SK-N-SH treated with all-trans-retinoic acid at 6 μM for 48 hours (cell line): ENCODE measurements around the gene COMMD9.

ENCODE experiments used
- ATAC-seq: fragments of 200-7000 bp; cut with Tn5 transposase; 3 replicates; pipeline ENCODE4 v1.9.1; 2020; ENCODE audit warnings: mild to moderate bottlenecking, moderate library complexity
- ARNTL ChIP-seq: fragments of 450-650 bp; formaldehyde crosslinking; IDR thresholded peaks from 2 replicates; pipeline ENCODE4 v1.5.0; 2020; ENCODE audit warnings: low read depth, mild to moderate bottlenecking, moderate library complexity, borderline replicate concordance
- BACH2 ChIP-seq: fragments of 250-450 bp; sonication (Bioruptor Pico); IDR thresholded peaks from 2 replicates; pipeline ENCODE4 v1.9.0; 2021; ENCODE audit warnings: mild to moderate bottlenecking, borderline replicate concordance
- CSDC2 ChIP-seq: fragments of 250-450 bp; sonication (Bioruptor Pico); IDR thresholded peaks from 2 replicates; pipeline ENCODE4 v1.5.0; 2020; ENCODE audit warnings: mild to moderate bottlenecking, moderate library complexity
- ESRRG ChIP-seq: fragments of 250-450 bp; sonication (Bioruptor Pico); IDR thresholded peaks from 2 replicates; pipeline ENCODE4 v1.6.1; 2021; ENCODE audit warnings: mild to moderate bottlenecking
- GLIS3 ChIP-seq: fragments of 250-450 bp; sonication (Bioruptor Pico); IDR thresholded peaks from 2 replicates; pipeline ENCODE4 v1.5.0; 2020; ENCODE audit warnings: mild to moderate bottlenecking, moderate library complexity
- ISL1 ChIP-seq: fragments of 250-450 bp; sonication (Bioruptor Pico); IDR thresholded peaks from 2 replicates; pipeline ENCODE4 v2.1.2; 2022; ENCODE audit warnings: mild to moderate bottlenecking, moderate library complexity
- OSR1 ChIP-seq: fragments of 250-450 bp; sonication (Bioruptor Pico); IDR thresholded peaks from 2 replicates; pipeline ENCODE4 v1.8.0; 2022; ENCODE audit warnings: moderate library complexity, mild to moderate bottlenecking, inconsistent platforms
- PATZ1 ChIP-seq: fragments of 250-450 bp; sonication (Bioruptor Pico); IDR thresholded peaks from 2 replicates; pipeline ENCODE4 v1.8.0; 2020; ENCODE audit warnings: mild to moderate bottlenecking, moderate library complexity, borderline replicate concordance
- PPARA ChIP-seq: fragments of 250-450 bp; sonication (Bioruptor Pico); IDR thresholded peaks from 2 replicates; pipeline ENCODE4 v1.5.0; 2020; ENCODE audit warnings: mild to moderate bottlenecking, borderline replicate concordance
- RARB ChIP-seq: fragments of 250-450 bp; sonication (Bioruptor Pico); IDR thresholded peaks from 2 replicates; pipeline ENCODE4 v1.8.0; 2021; ENCODE audit warnings: mild to moderate bottlenecking, moderate library complexity
- SNAI2 ChIP-seq: fragments of 250-450 bp; sonication (Bioruptor Pico); IDR thresholded peaks from 2 replicates; pipeline ENCODE4 v1.5.0; 2020; ENCODE audit warnings: mild to moderate bottlenecking, moderate library complexity
- TOX ChIP-seq: fragments of 250-450 bp; sonication (Bioruptor Pico); IDR thresholded peaks from 2 replicates; pipeline ENCODE4 v1.8.0; 2021; ENCODE audit warnings: mild to moderate bottlenecking, moderate library complexity, borderline replicate concordance
- TSHZ2 ChIP-seq: fragments of 250-450 bp; sonication (Bioruptor Pico); IDR thresholded peaks from 2 replicates; pipeline ENCODE4 v1.5.0; 2020; ENCODE audit warnings: mild to moderate bottlenecking, moderate library complexity
- ZC3H10 ChIP-seq: fragments of 250-450 bp; sonication (Bioruptor Pico); IDR thresholded peaks from 2 replicates; pipeline ENCODE4 v1.5.1; 2021; ENCODE audit warnings: mild to moderate bottlenecking, moderate library complexity
- ZFP30 ChIP-seq: fragments of 450-650 bp; formaldehyde crosslinking; IDR thresholded peaks from 2 replicates; pipeline ENCODE4 v1.5.0; 2022; ENCODE audit warnings: mild to moderate bottlenecking, moderate library complexity
- ZNF565 ChIP-seq: fragments of 450-650 bp; formaldehyde crosslinking; conservative IDR thresholded peaks from 2 replicates; pipeline ENCODE4 v1.5.0; 2020; ENCODE audit warnings: low read depth, mild to moderate bottlenecking, moderate library complexity
- ZNF70 ChIP-seq: fragments of 450-650 bp; formaldehyde crosslinking; IDR thresholded peaks from 2 replicates; pipeline ENCODE4 v1.5.0; 2020; ENCODE audit warnings: mild to moderate bottlenecking, moderate library complexity
- ZNF8 ChIP-seq: fragments of 450-650 bp; formaldehyde crosslinking; IDR thresholded peaks from 2 replicates; pipeline ENCODE4 v1.5.0; 2020; ENCODE audit warnings: mild to moderate bottlenecking, moderate library complexity
- TF ChIP-seq, protein P1 (sequence below): fragments of 250-450 bp; sonication (Bioruptor Pico); IDR thresholded peaks from 2 replicates; pipeline ENCODE4 v1.8.0; 2021; ENCODE audit warnings: low read depth, mild to moderate bottlenecking, moderate library complexity, borderline replicate concordance
- TF ChIP-seq, protein P2 (sequence below): fragments of 250-450 bp; sonication (Bioruptor Pico); IDR thresholded peaks from 2 replicates; pipeline ENCODE4 v1.5.1; 2021; ENCODE audit warnings: mild to moderate bottlenecking, moderate library complexity

Gene COMMD9

DNA sequence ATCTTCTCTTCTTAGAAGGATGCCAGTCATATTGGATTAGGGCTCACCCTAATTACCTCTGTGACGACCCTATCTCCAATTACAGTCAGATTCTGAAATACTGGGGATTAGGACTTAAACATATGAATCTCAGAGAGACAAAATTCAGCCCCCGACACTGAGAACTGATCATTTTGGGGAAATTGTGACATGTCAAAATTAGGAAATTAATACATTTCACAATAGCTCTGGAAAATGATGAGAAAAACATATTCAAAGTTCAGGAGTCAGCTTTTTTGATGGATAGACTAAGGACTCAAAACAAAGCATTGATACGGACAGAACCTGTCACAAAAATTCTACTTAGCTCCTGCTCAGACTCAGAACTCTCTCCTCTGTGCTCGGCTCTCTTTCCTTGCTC, 40.8 kb downstream of the COMMD9 start:
- no peak for ATAC-seq
- TF ChIP-seq ESRRG (no peak), ISL1 (CRISPR knock-in tag) (no peak), RARB (CRISPR knock-in tag) (no peak), SNAI2 (CRISPR knock-in tag) (no peak), ZNF565 (CRISPR knock-in tag) (no peak), ZNF70 (CRISPR knock-in tag) (no peak), CSDC2 (CRISPR knock-in tag) (no peak), ZFP30 (CRISPR knock-in tag) (no peak), ARNTL (no peak), OSR1 (no peak), ZC3H10 (CRISPR knock-in tag) (no peak), TOX (no peak), PPARA (CRISPR knock-in tag) (no peak), PATZ1 (CRISPR knock-in tag) (no peak), ZNF8 (CRISPR knock-in tag) (no peak), TSHZ2 (CRISPR knock-in tag) (no peak), BACH2 (CRISPR knock-in tag) (no peak), GLIS3 (no peak)
- TF ChIP-seq, protein P1, sequence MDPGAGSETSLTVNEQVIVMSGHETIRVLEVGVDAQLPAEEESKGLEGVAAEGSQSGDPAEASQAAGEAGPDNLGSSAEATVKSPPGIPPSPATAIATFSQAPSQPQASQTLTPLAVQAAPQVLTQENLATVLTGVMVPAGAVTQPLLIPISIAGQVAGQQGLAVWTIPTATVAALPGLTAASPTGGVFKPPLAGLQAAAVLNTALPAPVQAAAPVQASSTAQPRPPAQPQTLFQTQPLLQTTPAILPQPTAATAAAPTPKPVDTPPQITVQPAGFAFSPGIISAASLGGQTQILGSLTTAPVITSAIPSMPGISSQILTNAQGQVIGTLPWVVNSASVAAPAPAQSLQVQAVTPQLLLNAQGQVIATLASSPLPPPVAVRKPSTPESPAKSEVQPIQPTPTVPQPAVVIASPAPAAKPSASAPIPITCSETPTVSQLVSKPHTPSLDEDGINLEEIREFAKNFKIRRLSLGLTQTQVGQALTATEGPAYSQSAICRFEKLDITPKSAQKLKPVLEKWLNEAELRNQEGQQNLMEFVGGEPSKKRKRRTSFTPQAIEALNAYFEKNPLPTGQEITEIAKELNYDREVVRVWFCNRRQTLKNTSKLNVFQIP, result no peak
- TF ChIP-seq, protein P2, sequence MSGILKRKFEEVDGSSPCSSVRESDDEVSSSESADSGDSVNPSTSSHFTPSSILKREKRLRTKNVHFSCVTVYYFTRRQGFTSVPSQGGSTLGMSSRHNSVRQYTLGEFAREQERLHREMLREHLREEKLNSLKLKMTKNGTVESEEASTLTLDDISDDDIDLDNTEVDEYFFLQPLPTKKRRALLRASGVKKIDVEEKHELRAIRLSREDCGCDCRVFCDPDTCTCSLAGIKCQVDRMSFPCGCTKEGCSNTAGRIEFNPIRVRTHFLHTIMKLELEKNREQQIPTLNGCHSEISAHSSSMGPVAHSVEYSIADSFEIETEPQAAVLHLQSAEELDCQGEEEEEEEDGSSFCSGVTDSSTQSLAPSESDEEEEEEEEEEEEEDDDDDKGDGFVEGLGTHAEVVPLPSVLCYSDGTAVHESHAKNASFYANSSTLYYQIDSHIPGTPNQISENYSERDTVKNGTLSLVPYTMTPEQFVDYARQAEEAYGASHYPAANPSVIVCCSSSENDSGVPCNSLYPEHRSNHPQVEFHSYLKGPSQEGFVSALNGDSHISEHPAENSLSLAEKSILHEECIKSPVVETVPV (CRISPR knock-in tag), result no peak

GRCh38 chr11:36247493-36247892, 41.7 kb downstream of the COMMD9 start:
- no peak for ATAC-seq
- TF ChIP-seq, protein P2 (CRISPR knock-in tag), result no peak
- TF ChIP-seq CSDC2 (CRISPR knock-in tag) (no peak), OSR1 (no peak), ZFP30 (CRISPR knock-in tag) (no peak), RARB (CRISPR knock-in tag) (no peak), PATZ1 (CRISPR knock-in tag) (no peak), ZNF70 (CRISPR knock-in tag) (no peak), ARNTL (no peak), BACH2 (CRISPR knock-in tag) (no peak), SNAI2 (CRISPR knock-in tag) (no peak), GLIS3 (no peak), TOX (no peak)
